Activated naive CD8-positive, alpha-beta T cell treated with anti-CD3 and anti-CD28 coated beads, Interleukin-2, amount 10 ng/mL, durations not matched to agents 7 days and 5 days (primary cell): Measurements from ENCODE around the gene SEMG1. TPM values are rescaled to one million over a fixed set of nuclear protein-coding genes. Genes with fewer than 3 reads are reported as not detected.

Experiments used
- total RNA-seq, 2 experiments: library from RNA; stranded (reverse); gene quantifications; one replicate each; pipeline ENCODE4 v1.2.3, GENCODE V29; 2021

SEMG1 gene
- total RNA-seq, 2 experiments from 2014 or later, result not detected

Other genes with a start within 250 kb of the SEMG1 start
- 10 to 100 TPM; 14.4 to 15.4 TPM for gene TOMM34, start 246.6 kb upstream of the SEMG1 start, total RNA-seq
- 100 to 1,000 TPM; 205 to 229 TPM for gene STK4, start 240.5 kb upstream of the SEMG1 start, total RNA-seq
- gene KCNS1, start 105.9 kb upstream of the SEMG1 start, total RNA-seq, result under 1 TPM; 0.08 to 0.11 TPM
- gene WFDC5, start 91.9 kb upstream of the SEMG1 start, total RNA-seq, result not detected
- not detected for gene WFDC12, start 82.6 kb upstream of the SEMG1 start, total RNA-seq
- gene PI3, start 32.1 kb upstream of the SEMG1 start, total RNA-seq, result not detected
- not detected for gene SEMG2, start 14.3 kb downstream of the SEMG1 start, total RNA-seq
- gene SLPI, start 47.5 kb downstream of the SEMG1 start, total RNA-seq, result not detected
- not detected for gene RBPJL, start 99.8 kb downstream of the SEMG1 start, total RNA-seq
- under 1 TPM; 0.14 to 0.30 TPM for gene MATN4, start 101.3 kb downstream of the SEMG1 start, total RNA-seq
- 1 to 10 TPM; 7.0 to 7.1 TPM for gene SDC4, start 141.4 kb downstream of the SEMG1 start, total RNA-seq
- gene SYS1, start 156.1 kb downstream of the SEMG1 start, total RNA-seq, result 10 to 100 TPM; 34.9 to 38.6 TPM
- not detected for gene TP53TG5, start 171.3 kb downstream of the SEMG1 start, total RNA-seq
- 10 to 100 TPM; 21.1 TPM for gene DBNDD2, start 201.3 kb downstream of the SEMG1 start, total RNA-seq
- 10 to 100 TPM; 64.9 to 72.7 TPM for gene PIGT, start 209.1 kb downstream of the SEMG1 start, total RNA-seq